Skin of body (tissue), 2 donors: Measurements from ENCODE around the gene HHIP. TPM values are rescaled to one million over a fixed set of nuclear protein-coding genes. Genes with fewer than 3 reads are reported as not detected.

Source experiments
- DNase-seq: peaks from one replicate; lab custom pipeline; 2025; lab: John Stamatoyannopoulos, UW
- total RNA-seq: library from RNA; depleted of rRNA; stranded (reverse); fragments of >200 nt; gene quantifications from one replicate; pipeline ENCODE4 v1.2.3, GENCODE V29; 2014

The HHIP gene
- total RNA-seq, 1 donor from 2014 or later, result 3.6 TPM

GRCh38 chr4:144655491-144655890 lies 9.5 kb downstream of the HHIP start:
- no peak for DNase-seq

- no peak for DNase-seq
Observed at GRCh38 chr4:144656850-144657249, 10.9 kb downstream of the HHIP start.

- DNase-seq, result no peak
Observed at GRCh38 chr4:144658015-144658567, 12.1 kb downstream of the HHIP start.

GRCh38 chr4:144658903-144659302 lies 12.9 kb downstream of the HHIP start:
- DNase-seq, result no peak

- no peak for DNase-seq
Observed at GRCh38 chr4:144659447-144659846, 13.5 kb downstream of the HHIP start.

- DNase-seq, result no peak
Observed at GRCh38 chr4:144663834-144664475, 18.0 kb downstream of the HHIP start.

- DNase-seq, result no peak
Observed at GRCh38 chr4:144666539-144667175, 20.7 kb downstream of the HHIP start.

GRCh38 chr4:144667500-144667899 lies 21.5 kb downstream of the HHIP start:
- no peak for DNase-seq

GRCh38 chr4:144670776-144671175 lies 24.8 kb downstream of the HHIP start:
- no peak for DNase-seq

GRCh38 chr4:144674711-144675110 lies 28.8 kb downstream of the HHIP start:
- DNase-seq, result no peak

- no peak for DNase-seq
Observed at GRCh38 chr4:144681806-144682205, 35.9 kb downstream of the HHIP start.

- DNase-seq, result no peak
Observed at GRCh38 chr4:144683516-144683915, 37.6 kb downstream of the HHIP start.

- DNase-seq, result no peak
Observed at GRCh38 chr4:144685911-144686310, 40.0 kb downstream of the HHIP start.

- no peak for DNase-seq
Observed at GRCh38 chr4:144686921-144687320, 41.0 kb downstream of the HHIP start.

GRCh38 chr4:144687466-144687865 lies 41.5 kb downstream of the HHIP start:
- DNase-seq, result no peak

GRCh38 chr4:144688035-144688569 lies 42.1 kb downstream of the HHIP start:
- DNase-seq, result no peak

GRCh38 chr4:144689125-144689524 lies 43.2 kb downstream of the HHIP start:
- no peak for DNase-seq

GRCh38 chr4:144695721-144696120 lies 49.8 kb downstream of the HHIP start:
- no peak for DNase-seq

- DNase-seq, result no peak
Observed at GRCh38 chr4:144696376-144696775, 50.4 kb downstream of the HHIP start.

GRCh38 chr4:144699565-144699964 lies 53.6 kb downstream of the HHIP start:
- no peak for DNase-seq

GRCh38 chr4:144701683-144702233 lies 55.8 kb downstream of the HHIP start:
- no peak for DNase-seq

- DNase-seq, result no peak
Observed at GRCh38 chr4:144703494-144703893, 57.5 kb downstream of the HHIP start.
